ENCODE results near the gene RRBP1. TPM values are rescaled to one million over a fixed set of nuclear protein-coding genes. Genes with fewer than 3 reads are reported as not detected.

The RRBP1 gene
- total RNA-seq, 1 experiment from 2014 or later: 45.3 TPM

DNA sequence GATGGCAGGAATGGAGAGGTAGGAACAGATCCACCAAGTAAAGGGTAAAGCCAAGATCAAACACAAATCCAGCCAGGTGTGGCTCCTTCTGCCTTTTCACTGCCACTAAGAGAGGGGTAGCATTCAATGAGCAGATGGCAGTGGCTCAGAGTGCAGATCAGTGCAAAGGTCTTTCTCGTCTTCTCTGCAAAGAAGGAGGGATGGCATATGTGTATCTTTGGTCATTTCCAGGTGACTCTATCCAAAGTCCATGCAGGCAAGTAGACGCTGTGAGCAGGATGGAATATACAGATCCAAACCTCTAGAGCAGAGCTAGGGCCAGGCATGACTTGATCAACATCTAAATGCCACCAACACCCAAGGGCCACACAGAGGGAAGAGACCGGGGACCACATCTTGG lies 24.6 kb upstream of the RRBP1 start:
- no peak overlapping the region for H3K4me3 Mint-ChIP-seq (ENCODE audit: low read depth, unreplicated experiment)
- H3K4me1 Mint-ChIP-seq (ENCODE audit: low read depth, unreplicated experiment): no peaks in the 10 kb centered on the region
- peaks cover 10% of the 10 kb centered on the region for H3K27me3 Mint-ChIP-seq (ENCODE audit: unreplicated experiment)
- no peaks in the 10 kb centered on the region for H3K36me3 Mint-ChIP-seq (ENCODE audit: insufficient read depth, unreplicated experiment)
- no TSS peak for BruUV-seq (replicated peaks)
- H3K9me3 Mint-ChIP-seq (ENCODE audit: low read depth, unreplicated experiment): no peaks in the 10 kb centered on the region
- no peak overlapping the region for H3K27ac Mint-ChIP-seq (ENCODE audit: unreplicated experiment)
- intact Hi-C loops (cut with micrococcal nuclease; ENCODE audit: unreplicated experiment): no loop called here
- no peak for DNase-seq
- CTCF ChIA-PET: interaction anchor here (0.7 kb wide), 1 partner anchor 24 kb away, joined by 4 read pairs; the partner anchor contains the start of gene RRBP1
- TF ChIP-seq, protein P1, sequence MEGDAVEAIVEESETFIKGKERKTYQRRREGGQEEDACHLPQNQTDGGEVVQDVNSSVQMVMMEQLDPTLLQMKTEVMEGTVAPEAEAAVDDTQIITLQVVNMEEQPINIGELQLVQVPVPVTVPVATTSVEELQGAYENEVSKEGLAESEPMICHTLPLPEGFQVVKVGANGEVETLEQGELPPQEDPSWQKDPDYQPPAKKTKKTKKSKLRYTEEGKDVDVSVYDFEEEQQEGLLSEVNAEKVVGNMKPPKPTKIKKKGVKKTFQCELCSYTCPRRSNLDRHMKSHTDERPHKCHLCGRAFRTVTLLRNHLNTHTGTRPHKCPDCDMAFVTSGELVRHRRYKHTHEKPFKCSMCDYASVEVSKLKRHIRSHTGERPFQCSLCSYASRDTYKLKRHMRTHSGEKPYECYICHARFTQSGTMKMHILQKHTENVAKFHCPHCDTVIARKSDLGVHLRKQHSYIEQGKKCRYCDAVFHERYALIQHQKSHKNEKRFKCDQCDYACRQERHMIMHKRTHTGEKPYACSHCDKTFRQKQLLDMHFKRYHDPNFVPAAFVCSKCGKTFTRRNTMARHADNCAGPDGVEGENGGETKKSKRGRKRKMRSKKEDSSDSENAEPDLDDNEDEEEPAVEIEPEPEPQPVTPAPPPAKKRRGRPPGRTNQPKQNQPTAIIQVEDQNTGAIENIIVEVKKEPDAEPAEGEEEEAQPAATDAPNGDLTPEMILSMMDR (IDR thresholded peaks at IDR 0.05; ENCODE audit: unreplicated experiment): no peak

DNA sequence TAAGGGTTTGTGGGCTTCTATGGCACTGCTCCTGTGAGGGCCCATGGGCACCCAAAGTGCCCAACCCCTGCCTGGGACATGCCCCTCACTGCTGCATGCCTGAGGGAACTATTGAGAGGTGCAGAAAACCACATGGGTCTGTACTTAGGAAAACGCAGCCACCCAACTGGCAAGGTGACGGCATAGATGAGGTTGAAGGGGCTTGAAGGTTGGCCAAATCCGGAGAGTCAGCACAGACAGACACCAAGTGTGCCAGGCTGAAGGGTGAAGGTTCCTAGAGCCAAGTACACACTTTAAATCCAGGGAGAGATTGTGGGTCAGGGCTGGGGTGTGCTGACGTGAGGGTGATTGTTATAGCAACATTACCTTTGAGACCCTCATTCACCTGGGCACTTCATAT lies 23.9 kb upstream of the RRBP1 start:
- no peak overlapping the region for H3K27ac Mint-ChIP-seq (ENCODE audit: unreplicated experiment)
- TF ChIP-seq, protein P1 (IDR thresholded peaks at IDR 0.05; ENCODE audit: unreplicated experiment): no peak
- peaks cover 10% of the 10 kb centered on the region for H3K27me3 Mint-ChIP-seq (ENCODE audit: unreplicated experiment)
- no peaks in the 10 kb centered on the region for H3K36me3 Mint-ChIP-seq (ENCODE audit: insufficient read depth, unreplicated experiment)
- H3K4me1 Mint-ChIP-seq (ENCODE audit: low read depth, unreplicated experiment): no peaks in the 10 kb centered on the region
- intact Hi-C loops (cut with micrococcal nuclease; ENCODE audit: unreplicated experiment): no loop called here
- no TSS peak for BruUV-seq (replicated peaks)
- no peak overlapping the region for H3K4me3 Mint-ChIP-seq (ENCODE audit: low read depth, unreplicated experiment)
- CTCF ChIA-PET: interaction anchor here (0.7 kb wide), 1 partner anchor 24 kb away, joined by 4 read pairs; the partner anchor contains the start of gene RRBP1
- no peaks in the 10 kb centered on the region for H3K9me3 Mint-ChIP-seq (ENCODE audit: low read depth, unreplicated experiment)
- no peak for DNase-seq

- H3K27me3 Mint-ChIP-seq (ENCODE audit: unreplicated experiment): peaks cover 10% of the 10 kb centered on the region
- TF ChIP-seq, protein P1 (IDR thresholded peaks at IDR 0.05; ENCODE audit: unreplicated experiment): no peak
- BruUV-seq (replicated peaks): no TSS peak
- no peaks in the 10 kb centered on the region for H3K4me1 Mint-ChIP-seq (ENCODE audit: low read depth, unreplicated experiment)
- H3K4me3 Mint-ChIP-seq (ENCODE audit: low read depth, unreplicated experiment): no peak overlapping the region
- CTCF ChIA-PET: no interaction called here
- no peak overlapping the region for H3K27ac Mint-ChIP-seq (ENCODE audit: unreplicated experiment)
- intact Hi-C loops (cut with micrococcal nuclease; ENCODE audit: unreplicated experiment): no loop called here
- no peak for DNase-seq
- H3K9me3 Mint-ChIP-seq (ENCODE audit: low read depth, unreplicated experiment): no peaks in the 10 kb centered on the region
- no peaks in the 10 kb centered on the region for H3K36me3 Mint-ChIP-seq (ENCODE audit: insufficient read depth, unreplicated experiment)
Measured at GRCh38 chr20:17704589-17705317, 22.7 kb upstream of the RRBP1 start.

- Mint-ChIP-seq H3K27me3 (ENCODE audit: unreplicated experiment) (peaks cover 10% of the 10 kb centered on the region), H3K9me3 (ENCODE audit: low read depth, unreplicated experiment) (no peaks in the 10 kb centered on the region), H3K4me3 (ENCODE audit: low read depth, unreplicated experiment) (no peak overlapping the region), H3K27ac (ENCODE audit: unreplicated experiment) (no peak overlapping the region), H3K4me1 (ENCODE audit: low read depth, unreplicated experiment) (no peaks in the 10 kb centered on the region), H3K36me3 (ENCODE audit: insufficient read depth, unreplicated experiment) (no peaks in the 10 kb centered on the region)
- intact Hi-C loops (cut with micrococcal nuclease; ENCODE audit: unreplicated experiment): no loop called here
- no peak for DNase-seq
- TF ChIP-seq, protein P1 (IDR thresholded peaks at IDR 0.05; ENCODE audit: unreplicated experiment): no peak
- no TSS peak for BruUV-seq (replicated peaks)
- CTCF ChIA-PET: no interaction called here
Measured at GRCh38 chr20:17701826-17702225, 19.8 kb upstream of the RRBP1 start.

Data from Calu3 (cell line).